Ureter (tissue), 1 donor: ENCODE results near the gene DPYD. TPM values are rescaled to one million over a fixed set of nuclear protein-coding genes. Genes with fewer than 3 reads are reported as not detected.

ENCODE experiments used
- DNase-seq: peaks from one replicate; pipeline ENCODE4 v3.0.0-alpha.2; 2020; ENCODE audit warnings: low spot score
- total RNA-seq: library from RNA; stranded (reverse); gene quantifications from one replicate; pipeline ENCODE4 v1.2.4, GENCODE V29; 2023
- donor health status: DM: yes; HTN: yes; CAD: no.

The DPYD gene
- total RNA-seq, 1 donor from 2014 or later, result 31.2 TPM

DNA sequence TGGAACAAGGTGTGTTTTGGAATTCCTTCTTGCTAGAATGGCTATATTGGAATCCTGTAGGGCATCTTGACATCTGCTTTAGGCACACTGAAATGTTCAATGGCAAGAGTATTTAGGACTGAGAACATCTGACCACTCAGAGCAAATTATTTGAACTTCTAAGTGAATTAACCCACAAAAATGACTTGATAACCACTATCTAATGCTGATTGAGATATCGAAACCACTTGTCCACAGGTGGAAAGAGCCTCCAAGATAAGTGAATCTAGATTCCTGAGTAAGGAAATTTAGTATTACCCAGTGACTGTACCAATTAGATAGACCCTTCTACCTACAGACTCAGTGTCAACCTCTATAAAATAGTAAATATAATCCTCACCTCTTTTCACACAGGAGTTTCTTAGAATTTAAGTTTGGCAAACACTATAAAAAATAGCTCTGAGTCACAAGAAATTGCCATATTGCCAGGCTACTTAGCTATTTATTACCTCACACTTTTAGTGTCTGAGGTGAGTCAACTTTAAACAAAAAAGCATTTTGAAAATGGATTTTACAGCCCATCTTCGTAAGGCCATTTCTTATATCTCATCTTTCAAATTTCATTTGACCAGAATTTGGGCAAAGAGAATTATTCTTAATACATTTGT lies 777.5 kb downstream of the DPYD start:
- no peak for DNase-seq

DNA sequence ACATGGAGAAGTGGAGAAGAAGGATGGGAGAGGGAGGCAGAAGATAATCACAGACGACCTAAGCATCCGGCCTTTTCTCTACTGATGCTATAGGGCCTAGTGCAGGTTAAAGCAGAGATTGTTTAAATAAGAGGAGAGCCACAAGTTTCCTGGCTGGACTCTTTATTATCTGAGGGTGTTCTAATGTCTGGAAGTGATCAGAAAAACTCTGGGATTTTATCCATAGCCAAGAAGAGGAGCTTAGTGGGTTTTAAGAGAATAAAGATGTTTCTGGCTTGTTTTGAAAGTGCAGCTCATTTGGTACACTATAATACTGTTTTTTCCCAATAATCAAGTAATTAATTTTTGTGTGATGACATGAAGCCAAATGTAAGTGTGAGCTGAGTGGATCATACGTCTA lies 780.2 kb downstream of the DPYD start:
- no peak for DNase-seq

DNA sequence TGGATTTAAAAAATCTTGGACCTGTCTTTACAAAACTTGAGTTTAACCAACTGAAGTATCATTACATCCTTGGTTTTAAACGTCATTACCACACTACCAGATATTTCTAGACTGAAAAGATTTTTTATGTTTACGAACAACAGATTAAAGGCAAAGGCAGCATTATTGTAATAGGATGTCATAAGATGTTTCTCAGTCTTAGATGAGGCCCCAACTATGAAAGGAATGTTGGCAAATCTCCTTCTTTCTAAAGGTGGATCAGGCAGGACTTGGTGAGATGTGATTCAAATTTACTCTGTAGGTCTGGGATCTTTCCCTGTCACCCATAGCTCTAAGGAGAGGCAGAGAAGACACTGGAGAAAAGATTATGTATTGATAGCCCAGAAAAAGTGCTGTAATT lies 781.3 kb downstream of the DPYD start:
- DNase-seq, result no peak

DNA sequence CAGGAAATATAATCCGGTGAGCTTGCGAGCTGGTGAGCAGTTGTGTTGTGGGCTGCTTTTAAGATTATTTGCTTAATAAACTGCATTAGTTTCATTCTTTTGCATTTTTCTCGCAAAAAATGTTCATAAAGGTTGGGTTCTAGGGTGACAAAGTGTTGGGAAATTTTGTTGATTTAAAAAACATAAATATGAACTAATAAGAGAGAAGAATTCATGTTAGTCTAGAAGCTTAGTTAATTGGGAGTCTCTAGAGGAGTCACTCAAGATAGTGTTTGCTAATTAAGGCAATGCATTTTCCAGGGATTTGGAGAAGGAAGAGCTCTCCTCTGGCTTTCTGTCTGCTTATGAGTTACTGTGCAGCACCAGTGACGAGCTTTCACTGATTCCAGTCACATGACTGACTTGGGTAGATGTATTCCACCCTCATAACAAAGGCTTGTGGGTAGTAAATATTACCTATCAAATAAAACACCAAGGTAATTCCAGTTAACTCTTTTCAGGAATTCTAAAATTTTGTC lies 782.3 kb downstream of the DPYD start:
- DNase-seq, result no peak

DNA sequence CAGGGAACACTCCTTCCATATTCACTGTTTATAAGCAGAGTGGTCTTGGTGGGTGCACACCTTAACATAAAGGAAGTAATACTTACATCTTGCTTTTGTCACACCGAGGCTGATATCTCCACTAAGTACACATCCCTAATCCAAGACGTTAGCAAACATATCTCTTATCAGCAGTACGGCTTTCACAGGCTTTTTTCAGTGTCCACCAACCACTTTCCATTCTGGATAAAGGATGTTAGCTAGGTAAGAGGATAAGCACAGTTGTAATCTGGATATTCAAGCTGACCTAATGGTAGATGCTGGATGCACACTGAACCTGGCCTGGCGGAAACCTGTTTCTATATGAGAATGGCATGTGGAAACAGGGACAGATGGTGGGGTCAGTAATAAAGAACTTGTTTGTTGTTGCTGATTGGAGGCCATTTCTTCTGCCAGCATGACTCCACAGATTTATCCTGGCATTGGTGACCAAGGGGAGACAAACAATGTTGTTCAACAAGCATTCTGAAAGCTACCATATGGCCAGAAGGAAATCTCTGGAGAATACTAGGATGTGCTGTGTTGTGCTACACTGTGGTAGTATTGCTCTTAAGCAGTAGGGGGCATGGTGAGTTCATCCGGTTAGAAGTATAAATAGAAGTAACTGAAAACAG lies 782.8 kb downstream of the DPYD start:
- DNase-seq, result no peak

DNA sequence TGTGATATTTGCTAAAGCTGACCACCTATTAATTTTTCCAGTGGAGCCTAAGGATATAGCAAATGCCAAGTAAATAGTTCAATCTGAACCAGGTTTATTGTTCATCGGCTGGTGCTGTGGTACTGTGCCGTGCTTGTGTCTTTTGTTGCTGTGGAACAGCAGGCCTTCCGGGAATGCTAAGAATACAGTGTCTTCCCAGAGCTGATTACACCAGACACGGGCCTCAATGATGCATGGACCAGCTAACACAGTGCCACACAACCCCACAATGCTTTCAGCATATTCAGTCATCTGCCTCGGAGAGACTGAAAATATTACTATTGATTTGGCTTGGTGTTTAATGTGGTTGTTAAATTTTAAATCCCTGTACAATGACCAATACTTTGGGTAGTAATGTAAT lies 783.8 kb downstream of the DPYD start:
- DNase-seq, result no peak

DNA sequence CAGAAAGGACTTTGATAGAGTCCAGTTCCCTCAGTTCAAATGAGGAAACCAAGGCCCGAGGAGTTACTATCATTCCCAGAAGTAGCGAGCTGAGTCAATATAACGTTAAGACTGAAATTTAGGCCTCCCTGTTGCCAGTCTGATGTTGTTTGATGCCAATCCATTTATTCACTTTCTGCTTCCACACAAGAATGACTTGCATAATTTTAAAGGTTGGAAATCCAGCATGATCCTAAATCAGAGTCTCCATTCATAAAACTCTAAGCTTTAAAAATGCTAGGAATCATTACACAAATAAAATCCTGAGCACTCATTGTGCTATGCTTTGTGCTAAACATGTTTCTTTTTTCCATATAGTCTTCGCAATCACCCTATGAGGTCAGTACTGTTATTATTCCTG lies 784.9 kb downstream of the DPYD start:
- DNase-seq, result no peak

DNA sequence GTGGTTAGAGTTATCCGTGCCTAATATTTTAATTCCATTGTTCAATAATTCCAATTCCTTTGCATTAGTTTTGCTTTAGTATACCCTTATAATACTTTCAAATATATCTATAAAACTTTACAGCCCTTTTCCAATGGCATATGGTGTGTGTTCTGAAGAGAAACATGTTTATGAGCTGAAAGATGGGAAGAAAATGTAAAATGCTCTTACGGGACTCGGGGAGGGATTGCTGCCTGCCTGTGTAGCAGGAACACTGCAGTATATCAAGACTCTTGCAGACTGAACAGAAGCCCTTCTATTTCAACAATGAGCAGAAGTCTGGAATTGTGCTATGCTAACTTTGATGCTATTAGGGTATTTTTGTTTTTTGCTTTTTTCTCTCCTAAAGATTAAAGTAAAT lies 792.4 kb downstream of the DPYD start:
- DNase-seq, result no peak

DNA sequence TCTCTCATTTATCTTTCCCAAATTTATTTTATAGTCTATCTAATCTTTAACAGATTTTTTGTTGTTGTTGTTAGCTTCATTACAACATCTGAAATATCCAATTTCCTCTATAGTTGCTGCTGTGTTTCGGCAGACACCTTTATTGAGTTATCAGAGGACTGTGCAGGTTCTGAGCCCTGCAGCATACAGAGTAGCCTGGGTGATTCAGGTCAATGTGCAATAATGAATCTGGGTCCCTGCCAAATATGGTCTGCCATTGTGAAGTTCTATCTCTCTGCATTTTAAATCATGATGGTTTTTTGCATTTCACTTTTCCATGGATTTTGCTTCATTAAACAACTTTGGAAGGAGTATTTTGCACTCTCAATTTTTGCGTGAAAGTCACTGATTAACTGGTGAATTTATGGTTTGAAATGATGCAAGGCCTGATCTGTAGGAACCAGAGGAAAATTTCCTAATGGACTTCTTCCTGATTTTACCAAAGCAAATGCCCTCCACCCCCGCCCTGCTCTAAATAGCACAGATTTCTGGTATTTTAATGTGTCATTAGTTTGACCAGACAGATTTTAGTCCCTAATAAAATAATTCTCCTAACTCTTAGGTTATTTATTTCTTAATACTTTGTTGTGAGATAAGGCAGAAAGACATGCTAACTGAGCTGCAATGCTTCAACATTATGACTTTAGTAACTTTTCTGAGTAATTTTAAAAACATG lies 797.0 kb downstream of the DPYD start:
- DNase-seq, result no peak

DNA sequence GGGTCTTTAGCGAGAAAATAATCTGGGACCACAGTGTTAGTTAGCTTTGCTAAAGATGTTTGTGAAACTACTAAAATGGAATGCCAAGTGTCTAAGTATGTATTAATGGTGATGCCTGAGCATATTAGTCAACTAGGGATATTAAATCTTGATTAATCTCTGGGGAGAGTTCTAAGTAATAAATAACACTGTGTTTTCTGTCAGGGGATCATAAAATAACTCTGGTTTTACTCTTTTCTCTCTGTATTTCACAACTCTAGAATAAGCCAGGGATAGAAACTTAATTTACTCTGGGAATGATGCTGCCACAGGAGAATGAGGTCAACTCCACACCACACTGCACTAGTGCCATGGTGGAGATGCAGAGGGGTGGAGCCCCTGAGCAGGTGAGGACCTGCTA lies 800.0 kb downstream of the DPYD start:
- no peak for DNase-seq

DNA sequence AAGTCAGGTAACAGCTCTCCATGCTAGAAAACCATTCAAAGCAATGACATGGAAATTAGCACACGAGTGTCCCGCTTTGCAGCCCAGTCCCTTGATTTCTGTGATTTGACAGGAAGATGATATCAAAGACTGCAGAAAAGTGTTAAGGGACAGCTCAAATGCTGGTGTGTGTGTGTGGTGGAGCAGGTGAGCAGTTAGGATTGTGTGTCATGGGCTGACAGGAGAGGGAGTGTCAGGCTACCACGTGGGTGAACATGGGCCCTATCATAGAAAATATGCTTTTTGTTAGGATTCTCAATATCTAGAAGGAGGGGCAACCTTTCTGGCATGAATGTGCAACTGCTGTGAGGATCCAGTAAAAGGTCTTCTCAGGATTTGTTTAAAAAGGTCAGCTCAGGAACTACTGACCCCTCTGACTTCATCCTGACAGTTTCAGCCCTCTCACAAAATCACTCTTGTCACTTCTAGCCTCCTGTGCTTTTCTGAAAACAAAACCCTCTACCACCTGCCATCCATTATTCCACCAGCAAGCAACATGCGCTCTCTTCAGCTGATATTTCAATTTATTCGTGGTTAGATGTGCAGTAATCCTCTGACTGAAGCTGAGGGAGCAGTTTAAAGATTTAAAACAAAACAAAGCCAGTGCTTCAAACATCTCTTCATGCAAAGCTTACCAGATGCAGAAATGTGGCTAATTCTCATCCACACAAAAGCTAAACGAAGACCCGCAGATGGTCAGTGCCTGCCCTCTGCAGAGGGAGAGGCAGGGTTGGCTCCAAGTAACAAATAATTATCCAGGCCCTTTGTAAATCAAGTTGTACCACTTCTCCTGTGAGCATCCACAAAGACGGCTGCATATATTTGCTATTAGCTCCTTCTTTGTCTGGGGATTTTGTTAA lies 801.3 kb downstream of the DPYD start:
- no peak for DNase-seq

DNA sequence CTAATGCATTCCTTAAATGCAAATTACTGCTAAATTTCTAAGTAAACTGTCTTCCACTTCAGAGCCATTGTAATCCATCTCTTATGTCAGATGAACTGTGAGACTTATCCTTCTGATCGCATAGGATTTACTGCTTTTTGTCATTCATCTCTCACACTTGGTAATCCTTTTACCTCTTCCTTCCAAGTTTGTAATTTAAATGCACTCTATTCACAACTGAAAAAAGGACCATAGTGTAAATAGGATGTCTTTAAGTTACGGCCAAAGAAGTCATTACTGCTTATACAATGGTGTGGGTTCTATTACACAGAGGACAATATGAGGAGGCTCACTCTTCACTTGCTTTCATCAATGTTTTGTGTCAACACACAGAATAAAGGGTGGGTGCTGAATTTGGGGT lies 806.0 kb downstream of the DPYD start:
- no peak for DNase-seq

DNA sequence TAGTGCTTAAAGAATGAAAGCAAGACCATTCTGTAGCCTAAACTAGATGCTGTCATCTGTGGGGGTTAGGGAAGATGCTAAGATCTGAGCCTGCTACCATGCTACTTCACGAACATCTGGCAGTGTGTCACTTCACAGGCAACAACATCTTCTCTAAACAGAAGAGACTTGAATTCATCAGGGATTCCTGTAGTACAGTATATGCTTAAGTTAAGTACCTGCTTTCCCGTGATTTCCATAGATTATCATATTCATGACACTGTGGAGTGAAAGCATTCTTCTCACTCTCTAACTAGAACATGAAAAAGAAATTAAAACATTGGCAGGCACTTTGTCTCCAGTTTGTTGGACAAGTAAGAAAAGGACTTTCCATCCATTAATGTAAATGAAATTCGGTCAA lies 808.4 kb downstream of the DPYD start:
- no peak for DNase-seq

DNA sequence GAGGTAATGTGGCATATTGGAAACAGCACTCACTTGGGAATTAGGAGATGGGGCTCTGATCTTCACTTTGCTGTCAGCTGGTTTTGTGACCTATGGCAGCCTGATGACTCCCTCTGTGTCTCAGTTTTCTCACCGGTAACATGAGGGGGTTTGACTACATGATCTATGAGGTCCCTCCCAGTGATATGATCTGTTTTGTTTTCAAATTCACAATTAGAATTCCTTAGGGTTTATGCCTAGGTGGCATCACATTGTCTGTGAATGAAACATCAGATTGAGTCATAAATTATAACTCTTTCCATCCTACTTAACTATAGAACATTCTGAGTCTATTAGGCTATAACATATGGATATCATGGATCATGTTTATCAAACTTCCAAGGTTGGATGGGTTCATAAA lies 812.7 kb downstream of the DPYD start:
- no peak for DNase-seq

DNA sequence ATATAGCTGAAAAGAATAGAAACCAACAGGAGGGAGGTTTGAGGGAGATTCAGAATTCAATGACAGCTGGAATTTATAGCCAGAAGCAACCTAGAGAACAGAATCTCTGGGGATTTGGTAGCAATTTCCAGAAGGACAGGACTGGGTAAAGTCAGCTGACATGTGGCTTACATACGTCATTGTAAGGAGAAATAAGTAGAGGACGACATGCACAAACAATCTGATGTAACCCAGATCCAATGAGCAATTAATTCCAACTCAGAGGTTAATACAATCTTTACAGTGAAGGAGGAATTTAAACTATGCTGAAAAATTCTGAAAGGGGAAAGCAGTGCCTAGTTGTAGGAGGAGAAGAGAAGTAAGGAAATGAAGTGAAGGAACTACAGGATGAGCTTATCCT lies 815.3 kb downstream of the DPYD start:
- no peak for DNase-seq

DNA sequence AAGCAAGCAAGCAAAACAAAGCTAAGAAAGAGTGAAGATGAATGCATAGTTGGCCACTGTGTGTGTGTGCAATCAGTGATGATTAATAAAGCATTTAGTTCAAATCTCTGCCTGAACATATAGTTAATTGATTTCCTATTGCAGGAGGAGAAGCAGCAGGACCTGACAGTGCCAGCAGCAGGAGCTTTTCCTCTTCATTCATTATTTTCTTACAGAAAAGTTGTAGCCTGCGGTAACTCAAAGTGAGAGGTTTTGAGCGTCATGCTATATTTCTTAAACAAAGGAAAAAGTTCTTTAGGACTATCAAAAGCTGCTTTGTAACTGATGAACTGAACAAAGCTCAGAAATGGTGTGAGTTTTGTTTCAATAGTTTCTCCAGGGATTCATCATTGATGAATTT lies 819.3 kb downstream of the DPYD start:
- no peak for DNase-seq

DNA sequence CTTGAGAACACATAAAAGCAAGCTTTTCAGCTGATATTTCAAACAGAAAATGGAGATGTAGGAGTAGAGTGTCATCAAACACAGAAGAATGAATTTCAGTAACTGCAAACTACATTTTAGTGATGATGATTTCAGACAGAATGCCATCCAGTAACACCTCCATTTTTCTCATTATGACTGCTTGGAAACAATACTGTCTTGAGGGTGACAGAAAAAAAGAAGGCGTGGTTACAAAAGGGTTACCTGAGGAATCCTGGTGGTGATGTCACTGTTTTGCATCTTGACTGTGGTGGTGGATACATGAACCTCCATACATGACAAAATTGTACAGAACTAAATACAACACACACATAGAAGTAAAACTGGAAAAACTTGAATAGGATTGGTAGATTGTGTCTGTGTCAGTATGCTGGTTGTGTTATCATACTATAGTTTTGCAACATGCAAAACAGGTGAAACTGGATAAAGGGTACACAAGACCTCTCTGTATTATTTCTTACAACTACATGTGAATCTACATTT lies 823.4 kb downstream of the DPYD start:
- DNase-seq, result no peak

DNA sequence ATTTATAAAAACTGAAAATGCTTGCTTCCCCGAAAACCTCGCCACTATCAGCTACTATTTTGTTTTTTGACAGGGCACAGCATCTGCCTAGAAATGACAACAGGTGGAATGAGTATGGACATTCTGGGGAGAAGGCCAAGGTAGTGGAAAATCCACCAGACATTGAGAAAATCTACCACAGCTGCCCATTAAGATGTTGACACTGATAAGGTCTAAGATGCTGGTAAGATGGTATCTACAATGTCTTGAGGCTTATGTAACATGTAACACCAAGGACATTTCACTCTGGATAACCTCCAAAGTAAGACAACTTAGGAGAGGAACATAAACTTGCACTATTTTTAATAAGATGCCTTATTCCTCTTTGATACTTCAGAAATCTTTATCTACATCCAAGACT lies 825.1 kb downstream of the DPYD start:
- DNase-seq, result no peak

DNA sequence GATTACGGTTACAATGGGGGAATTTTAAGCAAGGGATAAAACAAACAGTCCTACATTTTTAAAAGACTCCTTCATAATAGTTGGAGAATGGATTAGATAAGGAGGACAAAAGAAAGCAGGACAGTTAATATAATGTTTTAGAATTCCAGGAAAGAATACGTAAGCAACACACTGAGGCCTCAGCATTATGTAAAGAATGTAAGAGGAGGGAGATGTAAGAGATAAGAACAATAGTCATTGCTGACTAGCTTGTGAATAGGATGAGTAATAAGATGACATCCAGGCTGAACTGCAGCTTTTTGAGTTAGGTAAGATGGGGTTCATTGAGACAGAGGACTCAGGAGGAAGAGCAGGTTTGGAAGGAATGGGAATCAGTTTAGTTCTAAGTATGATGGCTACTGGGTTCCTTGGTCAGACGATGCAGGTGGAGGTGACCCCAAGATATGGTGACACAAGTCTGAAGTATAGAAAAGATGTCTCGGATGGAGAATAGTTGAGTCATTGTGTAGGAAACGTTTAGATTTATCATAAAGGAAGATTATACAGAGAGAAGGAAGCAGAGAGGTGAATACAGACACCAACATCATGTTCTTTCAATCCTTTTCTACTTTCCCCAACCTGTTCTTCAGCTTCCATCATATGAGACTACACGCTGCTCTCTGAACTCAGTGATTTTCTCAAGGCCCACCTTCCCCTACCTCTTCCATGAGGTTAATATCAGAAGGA lies 826.4 kb downstream of the DPYD start:
- no peak for DNase-seq

DNA sequence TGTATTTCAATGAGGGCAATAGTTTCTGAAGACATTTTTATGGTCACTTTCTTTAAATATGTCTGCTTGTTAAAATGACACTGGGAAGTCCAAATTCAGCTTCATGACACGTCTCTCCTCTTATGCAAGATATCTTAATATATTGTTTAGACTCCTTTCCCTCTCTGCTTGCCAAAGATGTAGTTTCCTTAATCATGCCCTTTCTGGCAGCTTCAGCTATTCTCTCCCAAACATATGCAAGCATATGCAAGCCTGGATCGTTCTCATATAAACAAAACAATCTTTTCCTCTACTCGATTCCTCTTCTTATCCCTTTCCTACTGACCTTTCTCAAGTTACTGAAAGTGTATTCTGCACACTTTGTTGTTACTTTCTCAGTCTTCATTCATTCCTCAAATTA lies 827.1 kb downstream of the DPYD start:
- DNase-seq, result no peak

DNA sequence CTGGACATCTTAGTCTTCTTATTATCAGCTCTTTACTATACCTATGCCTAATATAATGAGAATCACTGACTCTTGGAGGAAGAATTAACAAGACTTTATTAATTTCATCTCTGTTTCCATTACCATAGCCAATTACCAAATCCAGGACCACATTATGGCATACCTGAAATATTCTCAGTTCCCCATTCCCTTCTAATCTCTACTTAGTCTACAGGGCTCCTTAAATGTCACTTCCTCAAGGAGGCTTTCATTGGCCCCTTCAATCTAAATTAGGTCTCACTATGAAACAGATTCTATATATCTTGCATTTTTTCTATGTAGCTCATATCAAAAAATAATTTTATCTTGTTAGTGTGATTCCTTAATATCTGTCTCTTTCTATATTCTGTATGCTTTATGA lies 828.0 kb downstream of the DPYD start:
- DNase-seq, result no peak
